ENCODE results near the gene C1GALT1.

- TF ChIP-seq CTCF (IDR thresholded peaks at IDR 0.05; ENCODE audit: extremely low read depth in 1 of 2, insufficient read depth in 1 of 2, low read depth in 1 of 2, low read length in 2 of 2) (no peak), MYC (IDR thresholded peaks at IDR 0.05; ENCODE audit: low read depth, low read length) (no peak), EZH2 (IDR thresholded peaks at IDR 0.05; ENCODE audit: borderline replicate concordance, low read depth, low read length, severe bottlenecking) (no peak), POLR2AphosphoS5 (IDR thresholded peaks at IDR 0.05; ENCODE audit: insufficient read depth, low read depth, low read length) (no peak), GATA2 (IDR thresholded peaks at IDR 0.05; ENCODE audit: insufficient read depth, insufficient read length, low read depth, low read length) (no peak), POLR2A (IDR thresholded peaks at IDR 0.05; ENCODE audit: low read depth, low read length) (no peak), JUN (IDR thresholded peaks at IDR 0.05; ENCODE audit: borderline replicate concordance, insufficient read depth, insufficient read length, low read depth) (no peak)
These were observed 25.7 kb upstream of the C1GALT1 start for GRCh38 chr7:7156663-7157062.

All from endothelial cell of umbilical vein (primary cell).